Liver (tissue), 9 donors: ENCODE data around the gene SBDS. TPM values are rescaled to one million over a fixed set of nuclear protein-coding genes. Genes with fewer than 3 reads are reported as not detected.
"Not testable (repeated sequence)": the region's sequence is repeated elsewhere in the genome, so short reads cannot be mapped to it uniquely, and the experiment has no call there.

Experiments
- DNase-seq: peaks from one replicate; pipeline ENCODE4 v3.0.0-alpha.2; 2017; ENCODE audit warnings: low spot score
- H3K27ac ChIP-seq, 2 donors: one replicate each; pipeline ENCODE4 v1.7.0; 2013; ENCODE audit warnings: inconsistent platforms in 2 of 2, low read length in 2 of 2, control low read depth in 1 of 2, low read depth in 1 of 2, mild to moderate bottlenecking in 1 of 2
- H3K27me3 ChIP-seq, 4 donors: one replicate each; pipeline versions ENCODE4 v1.6.1 to v1.7.0; 2013; ENCODE audit warnings: low read length in 3 of 4, inconsistent platforms in 1 of 4, mild to moderate bottlenecking in 1 of 4, moderate library complexity in 1 of 4; ENCODE audit not compliant: control insufficient read depth in 4 of 4, insufficient read depth in 4 of 4
- H3K36me3 ChIP-seq, 4 donors: one replicate each; pipeline versions ENCODE4 v1.6.1 to v1.7.0; 2013; ENCODE audit warnings: low read length in 3 of 4, mild to moderate bottlenecking in 3 of 4, low read depth in 1 of 4, moderate library complexity in 1 of 4; ENCODE audit not compliant: control insufficient read depth in 4 of 4, insufficient read depth in 3 of 4
- H3K4me1 ChIP-seq, 4 donors: one replicate each; pipeline versions ENCODE4 v1.6.1 to v1.7.0; 2013; ENCODE audit warnings: low read length in 3 of 4, mild to moderate bottlenecking in 3 of 4, moderate library complexity in 1 of 4; ENCODE audit not compliant: control insufficient read depth in 4 of 4, insufficient read depth in 4 of 4
- H3K4me3 ChIP-seq, 3 donors: one replicate each; pipeline versions ENCODE4 v1.6.1 to v1.7.0; 2013; ENCODE audit warnings: low read length in 3 of 3, control low read depth in 1 of 3, low read depth in 1 of 3, mild to moderate bottlenecking in 1 of 3
- H3K9ac ChIP-seq, 2 donors: one replicate each; pipeline ENCODE4 v1.7.0; 2013; ENCODE audit warnings: low read length in 2 of 2, mild to moderate bottlenecking in 2 of 2, moderate library complexity in 2 of 2, control low read depth in 1 of 2, low read depth in 1 of 2
- H3K9me3 ChIP-seq, 4 donors: one replicate each; pipeline versions ENCODE4 v1.6.1 to v1.7.0; 2013; ENCODE audit warnings: low read length in 3 of 4; ENCODE audit not compliant: control insufficient read depth in 4 of 4
- MAX ChIP-seq: IDR thresholded peaks from 2 replicates; pipeline ENCODE4 v1.6.1; 2016; ENCODE audit warnings: antibody characterized with exemption
- RXRA ChIP-seq, 2 donors: IDR thresholded peaks; 2 replicates each; pipeline ENCODE4 v1.6.1; 2017 to 2018; ENCODE audit warnings: antibody characterized with exemption in 2 of 2, mild to moderate bottlenecking in 1 of 2
- YY1 ChIP-seq: IDR thresholded peaks from 2 replicates; pipeline ENCODE4 v1.6.1; 2016; ENCODE audit warnings: antibody characterized with exemption, mild to moderate bottlenecking
- WGBS: extraction: QIAGEN DNeasy Blood & Tissue Kit; methylation state at CpG from one replicate; pipeline ENCODE4 v1.1.7; 2013; 5-methylcytosine and 5-hydroxymethylcytosine counted together
- polyA plus RNA-seq, 2 donors: library from polyadenylated mRNA; stranded (reverse) in 1 of 2; unstranded in 1 of 2; fragments of 200-250 nt in 1 of 2; fragments of >200 nt in 1 of 2; fragmentation: Nextera tagmentation in 1 of 2; extraction: Ambion mirVana in 1 of 2; gene quantifications; one replicate each; pipeline versions ENCODE4 v1.2.1 to v1.2.3, GENCODE V29; 2013 to 2015
- total RNA-seq, 2 donors: library from RNA; depleted of rRNA; stranded (reverse); fragments of >200 nt; gene quantifications; one replicate each; pipeline ENCODE4 v1.2.3, GENCODE V29; 2014
- donor health status: healthy.
- donor health status: healthy.
- donor health status: healthy.
- donor health status: healthy.
- donor health status: healthy.

The SBDS gene
- total and polyA plus RNA-seq, 4 donors, result 34.1 to 66.0 (median 59.6) TPM

- 93% methylated on average over 8 of the region's 8 CpGs for WGBS
- not testable (repeated sequence) for DNase-seq, H3K27ac ChIP-seq, H3K27me3 ChIP-seq, H3K4me1 ChIP-seq, H3K9me3 ChIP-seq, H3K9ac ChIP-seq, H3K4me3 ChIP-seq
- H3K36me3 ChIP-seq, result peaks cover 13 to 34% (median 18%) of the 10 kb centered on the region in 4 donors
Measured at GRCh38 chr7:67017971-67018370, 22.6 kb upstream of the SBDS start.

GRCh38 chr7:67014076-67014622 is 18.8 kb upstream of the SBDS start:
- DNase-seq, H3K4me3 ChIP-seq, H3K27ac ChIP-seq, H3K9me3 ChIP-seq, H3K9ac ChIP-seq, H3K4me1 ChIP-seq, H3K27me3 ChIP-seq: not testable (repeated sequence)
- H3K36me3 ChIP-seq, result peaks cover 2 to 23% (median 10%) of the 10 kb centered on the region in 4 donors
- WGBS, result 89% methylated on average over 9 of the region's 9 CpGs

GRCh38 chr7:67009677-67010076 is 14.3 kb upstream of the SBDS start:
- H3K4me1 ChIP-seq, H3K9me3 ChIP-seq, H3K27ac ChIP-seq, H3K4me3 ChIP-seq, DNase-seq, H3K27me3 ChIP-seq, H3K9ac ChIP-seq: not testable (repeated sequence)
- 90% methylated on average over 3 of the region's 3 CpGs for WGBS
- peaks cover 4 to 24% (median 7%) of the 10 kb centered on the region in 4 donors for H3K36me3 ChIP-seq

- Histone ChIP-seq H3K9ac (no peak overlapping the region), H3K9me3 (no peaks in the 10 kb centered on the region), H3K27me3 (no peaks in the 10 kb centered on the region), H3K4me3 (no peak overlapping the region), H3K36me3 (peaks cover 4 to 21% (median 7%) of the 10 kb centered on the region in 4 donors), H3K27ac (no peak overlapping the region), H3K4me1 (peaks cover 0 to 3% (median 0%) of the 10 kb centered on the region in 4 donors)
- DNase-seq, result no peak
- no peak for TF ChIP-seq YY1
- WGBS, result 93% methylated on average over 4 of the region's 4 CpGs
Measured at GRCh38 chr7:67008260-67008659, 12.9 kb upstream of the SBDS start.

GRCh38 chr7:67006965-67007364 is 11.6 kb upstream of the SBDS start:
- Histone ChIP-seq H3K36me3 (peaks cover 4 to 17% (median 7%) of the 10 kb centered on the region in 4 donors), H3K9me3 (no peaks in the 10 kb centered on the region), H3K9ac (no peak overlapping the region), H3K27me3 (no peaks in the 10 kb centered on the region), H3K4me3 (no peak overlapping the region), H3K4me1 (peaks cover 0 to 3% (median 0%) of the 10 kb centered on the region in 4 donors), H3K27ac (no peak overlapping the region)
- no peak for DNase-seq
- 93% methylated on average over 2 of the region's 2 CpGs for WGBS
- TF ChIP-seq MAX (no peak), RXRA (IDR thresholded peaks at IDR 0.05) (no peak)

GRCh38 chr7:67004145-67004544 is 8.8 kb upstream of the SBDS start:
- peaks cover 4 to 10% (median 5%) of the 10 kb centered on the region in 4 donors for H3K36me3 ChIP-seq

More at GRCh38 chr7:67004145-67004544, 8.8 kb upstream of the SBDS start:
- not testable (repeated sequence) for H3K27ac ChIP-seq, H3K4me3 ChIP-seq, H3K9me3 ChIP-seq, DNase-seq, H3K4me1 ChIP-seq, H3K27me3 ChIP-seq, H3K9ac ChIP-seq
- 85% methylated on average over 2 of the region's 2 CpGs for WGBS
